HG03175 (cell line): ENCODE data around the gene JMJD8.

ENCODE experiments used
- ATAC-seq: cut with Tn5 transposase; IDR thresholded peaks from one replicate; pipeline ENCODE4 v1.9.1; 2021; ENCODE audit warnings: mild to moderate bottlenecking, moderate library complexity; ENCODE audit not compliant: unreplicated experiment

JMJD8 gene

DNA sequence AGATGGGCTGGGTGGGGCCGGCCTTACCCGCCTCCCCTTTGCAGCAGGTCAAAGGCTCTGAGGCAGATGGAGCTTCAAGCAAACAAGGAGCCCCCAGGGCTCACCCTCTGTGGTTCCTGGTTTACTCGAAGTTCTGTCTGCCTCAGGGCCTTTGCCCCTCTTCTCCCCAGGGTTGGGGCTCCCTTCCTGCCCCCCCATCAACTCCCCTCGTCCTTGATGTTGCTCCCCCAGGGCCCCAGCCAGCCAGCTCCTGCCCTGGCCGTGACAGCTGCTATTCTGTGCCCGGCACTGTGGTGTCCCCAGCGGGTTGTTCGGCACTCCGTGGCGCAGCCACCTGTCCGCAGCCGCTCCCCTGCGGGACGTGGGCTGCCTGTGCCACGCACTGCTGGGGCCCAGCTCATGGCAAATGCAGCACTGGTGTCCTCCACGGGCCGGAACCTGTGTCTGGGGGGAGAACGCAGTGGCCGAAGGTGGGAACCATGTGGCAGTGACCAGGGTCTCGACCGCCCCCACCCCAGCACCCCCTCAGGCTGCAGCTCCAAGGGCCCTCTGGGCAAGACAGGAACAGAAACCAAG is 26.5 kb upstream of the JMJD8 start:
- ATAC-seq, result no peak

DNA sequence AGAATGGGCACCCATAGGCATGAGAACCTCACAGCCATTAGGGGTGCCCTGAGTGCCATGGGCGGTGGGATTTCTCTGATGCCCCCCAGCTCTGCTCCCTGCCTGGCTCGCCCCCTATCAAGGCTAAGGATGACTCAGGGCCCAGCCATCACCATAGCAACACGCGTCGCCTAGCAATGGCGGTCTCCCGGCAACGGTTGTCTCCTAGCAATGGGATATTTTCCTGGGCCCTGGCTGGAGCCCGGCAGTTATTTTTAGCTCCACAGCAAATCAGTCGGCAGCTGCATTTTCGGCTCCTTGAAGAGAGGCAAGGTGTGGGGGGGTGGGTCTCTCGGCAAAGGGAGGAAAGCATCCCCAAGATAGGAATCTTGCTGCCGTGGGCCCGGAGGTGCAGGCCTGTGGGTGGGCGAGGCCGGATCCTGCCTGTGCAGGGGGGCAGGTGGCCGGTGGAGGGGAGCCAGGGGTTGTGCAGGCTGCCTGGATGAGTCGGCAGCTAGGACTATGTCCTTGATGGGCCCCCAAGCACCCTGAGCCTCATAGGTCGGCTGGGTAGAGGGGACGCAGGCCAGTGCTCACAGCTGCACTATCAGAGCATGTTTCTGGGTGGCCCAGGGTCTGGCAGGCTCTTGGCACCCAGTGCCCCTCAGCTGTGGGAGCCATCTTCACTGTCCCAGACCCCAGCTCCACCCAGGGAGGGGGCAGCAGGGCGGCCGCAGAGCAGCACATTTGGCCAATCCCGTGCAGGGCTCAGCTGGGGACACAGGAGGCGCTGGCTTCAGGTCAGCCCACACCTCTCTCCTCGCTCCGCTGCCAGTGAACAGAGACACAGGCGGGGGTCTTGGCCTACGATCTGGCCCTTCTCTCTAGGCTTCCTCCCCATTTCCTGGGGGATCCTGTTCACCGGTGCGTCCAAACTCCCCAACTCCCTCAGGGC is 25.7 kb upstream of the JMJD8 start:
- no peak for ATAC-seq

DNA sequence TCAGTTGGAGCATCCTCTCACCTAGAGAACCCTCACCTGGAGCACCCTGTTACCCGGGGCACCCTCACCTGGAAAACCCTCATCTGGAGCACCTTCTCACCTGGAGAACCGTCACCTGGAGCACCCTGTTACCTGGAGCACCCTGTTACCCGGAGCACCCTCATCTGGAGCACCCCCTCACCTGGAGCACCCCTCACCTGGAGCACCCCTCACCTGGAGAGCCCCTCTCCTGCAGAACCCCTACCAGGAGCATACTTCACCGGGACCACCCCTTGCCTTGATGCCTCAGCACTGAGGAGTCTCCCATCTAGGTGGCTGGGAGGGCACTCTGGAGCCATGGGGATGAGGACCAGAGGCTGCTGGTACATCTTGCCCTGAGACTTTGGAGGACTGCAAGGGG is 24.8 kb upstream of the JMJD8 start:
- no peak for ATAC-seq

DNA sequence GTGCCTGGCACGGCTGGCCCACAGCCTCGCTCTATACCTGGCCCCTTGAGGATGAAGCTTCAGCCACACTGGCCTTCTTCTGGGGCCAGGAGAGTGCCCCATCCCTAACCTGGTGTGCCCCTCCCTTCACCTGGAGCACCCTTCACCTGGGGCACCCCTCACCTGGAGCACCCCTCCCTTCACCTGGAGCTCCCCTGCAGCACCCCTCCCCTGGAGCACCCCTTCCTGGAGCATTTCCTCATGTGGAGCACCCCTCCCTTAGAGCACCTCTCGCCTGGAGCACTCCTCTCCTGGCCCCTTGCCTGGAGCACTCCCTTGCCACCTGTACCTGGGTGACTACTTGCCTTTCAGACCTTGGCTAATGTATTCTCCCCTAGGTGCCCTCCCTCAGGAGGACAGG is 23.9 kb upstream of the JMJD8 start:
- no peak for ATAC-seq

DNA sequence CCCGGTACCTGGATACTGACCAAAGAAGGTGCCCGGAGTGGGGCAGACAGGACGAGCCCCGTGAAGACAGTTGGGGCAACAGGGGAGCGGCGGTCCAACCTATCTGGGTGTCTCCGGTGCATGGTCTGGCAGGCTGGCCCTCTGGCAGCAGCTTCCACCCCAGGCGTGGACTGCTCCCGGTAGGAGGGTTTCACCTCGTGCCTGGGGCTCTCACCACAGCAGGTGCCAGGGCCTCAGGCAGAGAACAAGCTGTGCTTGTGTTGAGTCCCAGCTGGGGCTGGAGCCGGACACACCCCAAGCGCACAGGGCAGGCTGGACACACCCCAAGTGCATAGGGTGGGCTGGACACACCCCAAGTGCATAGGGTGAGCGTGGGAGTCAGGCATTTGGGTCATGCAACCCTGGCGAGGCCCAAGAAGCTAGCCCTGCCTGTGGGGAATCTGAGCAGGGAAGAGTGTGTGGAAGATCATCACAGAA is 23.0 kb upstream of the JMJD8 start:
- no peak for ATAC-seq

DNA sequence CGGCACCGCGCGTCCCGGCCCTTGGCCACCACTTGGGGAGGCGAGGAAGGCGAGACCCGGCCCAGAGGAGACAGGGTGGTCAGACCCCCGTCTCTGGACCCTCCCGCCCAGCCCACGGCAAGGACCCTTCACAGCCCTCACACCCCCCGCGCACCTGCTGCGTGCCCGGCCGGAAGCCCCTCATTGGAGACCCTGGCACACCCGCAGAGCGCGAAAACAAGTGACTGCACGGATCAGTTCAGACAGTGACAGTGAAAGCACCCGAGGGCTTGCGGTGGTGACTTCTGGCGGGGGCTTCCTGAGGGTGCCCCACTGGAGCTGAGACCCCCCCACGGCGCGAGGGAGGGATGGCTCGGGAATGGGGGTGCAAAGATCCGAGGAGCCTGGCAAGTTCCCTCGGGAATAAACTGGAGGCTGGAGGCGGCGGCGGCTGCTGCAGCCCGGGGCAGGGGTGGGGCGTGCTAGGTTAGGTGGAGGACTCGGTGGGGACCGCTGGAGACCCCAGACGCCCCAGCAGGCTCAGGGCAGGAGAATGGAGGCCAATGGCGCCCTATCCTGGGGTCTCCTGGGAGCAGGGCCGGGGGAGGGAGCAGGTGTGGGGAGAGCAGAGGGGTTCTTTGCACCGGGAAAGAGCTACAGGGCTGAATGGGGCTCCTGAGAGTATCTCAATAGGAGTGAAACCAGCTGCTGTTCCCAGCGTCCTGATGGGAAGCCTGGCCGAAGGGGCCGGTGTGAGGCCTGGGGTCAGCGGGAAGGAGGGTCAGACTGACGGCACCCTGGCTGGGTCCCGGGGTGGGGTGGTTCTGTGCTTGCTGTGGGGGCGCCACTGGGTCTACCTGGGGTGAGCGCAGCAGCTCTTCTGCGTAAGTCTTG is 22.3 kb upstream of the JMJD8 start:
- ATAC-seq, result no peak

DNA sequence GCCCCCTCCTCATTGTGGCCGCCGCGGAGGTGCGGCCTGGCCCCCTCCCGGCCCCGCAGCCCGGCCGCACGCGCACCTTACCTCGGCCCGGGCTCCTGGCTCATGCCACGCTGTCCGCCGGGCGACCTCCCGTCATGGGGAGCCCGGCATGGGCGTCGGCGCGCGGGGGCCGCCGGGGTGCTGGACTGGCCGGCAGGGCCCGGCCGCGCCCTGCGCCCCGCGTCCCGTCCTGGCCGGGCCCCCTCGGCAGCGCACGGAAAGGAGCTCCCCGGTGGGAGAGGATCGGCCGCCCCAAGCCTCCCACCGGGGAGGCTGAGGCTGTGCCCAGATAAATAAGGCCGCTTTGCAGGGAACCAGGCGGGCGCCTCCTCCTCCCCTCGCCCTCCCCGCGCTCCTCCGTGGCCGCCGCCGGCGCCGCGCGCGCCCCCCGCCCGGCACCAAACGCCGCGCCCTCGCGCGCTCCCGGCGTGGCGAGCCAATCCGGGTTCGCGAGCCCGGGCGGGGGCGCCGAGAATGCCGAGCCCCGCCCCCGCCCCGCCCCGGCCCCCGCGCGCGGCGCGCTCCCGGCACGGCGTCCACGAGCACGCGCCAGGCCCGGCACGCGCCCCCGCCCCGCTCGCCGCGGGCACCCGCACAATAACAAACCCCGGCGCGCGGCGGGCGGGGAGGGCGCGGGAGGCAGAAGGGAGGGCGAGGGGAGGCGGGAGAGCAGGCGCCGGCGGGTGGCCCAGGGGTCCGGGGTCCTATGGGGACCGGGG is 21.5 kb upstream of the JMJD8 start, which contains the start of gene FBXL16:
Gene FBXL16 (minus strand): TSS at position 371 of the 758 bp plus-strand sequence. CDS start 8,396 bp downstream, outside the sequence.
- no peak for ATAC-seq

DNA sequence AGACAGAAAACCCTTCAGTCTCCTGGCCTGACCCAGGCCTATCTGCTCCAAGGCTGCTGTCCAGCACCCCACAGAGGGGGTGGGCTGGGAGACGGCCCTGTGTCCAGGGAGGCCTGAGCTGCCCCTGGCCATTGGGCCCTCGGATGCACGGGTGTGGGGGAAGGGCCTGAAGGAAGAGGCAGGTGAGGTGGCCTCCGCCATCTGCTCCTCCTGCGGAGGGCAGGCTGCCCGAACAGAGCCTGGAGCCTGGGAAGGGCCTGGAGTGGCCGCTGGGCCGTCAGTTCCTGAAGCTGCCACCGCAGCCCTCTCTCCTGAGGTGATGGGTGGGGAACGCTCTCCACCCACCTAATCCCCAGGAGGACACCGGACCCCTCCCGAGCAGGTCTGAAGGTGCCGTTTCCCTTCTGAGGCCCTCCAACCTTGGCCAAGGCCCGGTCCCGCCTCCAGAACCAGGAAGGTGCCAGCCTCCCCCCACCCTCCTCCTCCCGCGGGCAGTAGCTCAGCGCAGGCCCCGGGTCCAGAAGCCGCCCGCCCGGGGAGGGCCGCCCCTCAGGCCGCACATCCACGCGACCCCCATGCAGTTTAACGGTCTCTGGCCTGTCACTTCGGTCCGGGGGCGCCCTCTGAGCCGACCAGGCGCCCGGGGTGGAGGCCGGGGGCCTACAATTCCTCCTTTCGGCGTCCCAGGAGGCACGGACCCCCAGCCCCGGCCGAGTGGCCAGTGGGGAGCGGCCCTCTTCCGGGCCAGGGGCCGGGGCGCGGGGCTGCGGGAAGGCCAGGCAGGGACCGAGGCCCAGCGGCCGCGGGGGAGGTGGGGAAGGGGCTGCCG is 20.6 kb upstream of the JMJD8 start:
- no peak for ATAC-seq

DNA sequence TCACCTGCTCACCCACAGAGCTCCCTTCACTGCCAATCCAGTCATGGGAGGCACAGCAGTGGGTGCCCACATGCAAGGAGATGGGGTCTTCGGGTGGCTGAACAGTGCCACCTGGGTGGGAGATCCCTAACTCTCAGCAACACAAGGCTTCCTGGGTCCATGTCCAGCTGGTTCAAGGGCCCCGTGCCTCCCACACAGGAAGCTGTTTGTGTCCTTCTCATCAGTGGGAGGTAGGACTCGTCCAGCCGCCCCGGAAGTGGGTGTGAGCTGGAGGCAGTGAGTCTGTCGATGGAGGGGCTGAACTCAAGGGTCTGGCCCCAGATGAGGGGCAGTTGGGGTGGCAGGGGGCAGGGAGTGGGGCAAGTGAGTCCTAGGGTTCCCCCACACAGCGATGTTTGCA is 19.9 kb upstream of the JMJD8 start:
- ATAC-seq, result no peak

DNA sequence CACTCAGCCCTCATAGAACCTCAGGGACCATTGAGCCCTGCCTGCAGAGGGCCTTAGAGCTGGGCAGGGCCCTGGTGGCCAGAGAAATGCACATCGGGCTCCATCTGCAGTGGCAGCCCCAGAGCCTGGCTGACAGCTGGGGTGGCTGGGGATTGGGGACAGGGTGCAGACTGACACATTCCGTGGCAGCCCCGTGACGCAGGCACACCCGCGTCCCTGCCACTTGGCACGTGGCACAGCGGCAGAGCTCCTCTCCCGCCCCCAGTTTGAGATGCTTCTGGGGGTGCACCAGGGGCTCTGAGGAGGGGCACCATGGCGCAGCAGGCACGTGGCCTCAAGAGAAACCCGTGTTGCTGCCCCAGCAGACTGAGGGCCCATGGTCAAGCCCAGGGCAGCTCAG is 19.3 kb upstream of the JMJD8 start:
- ATAC-seq, result no peak

DNA sequence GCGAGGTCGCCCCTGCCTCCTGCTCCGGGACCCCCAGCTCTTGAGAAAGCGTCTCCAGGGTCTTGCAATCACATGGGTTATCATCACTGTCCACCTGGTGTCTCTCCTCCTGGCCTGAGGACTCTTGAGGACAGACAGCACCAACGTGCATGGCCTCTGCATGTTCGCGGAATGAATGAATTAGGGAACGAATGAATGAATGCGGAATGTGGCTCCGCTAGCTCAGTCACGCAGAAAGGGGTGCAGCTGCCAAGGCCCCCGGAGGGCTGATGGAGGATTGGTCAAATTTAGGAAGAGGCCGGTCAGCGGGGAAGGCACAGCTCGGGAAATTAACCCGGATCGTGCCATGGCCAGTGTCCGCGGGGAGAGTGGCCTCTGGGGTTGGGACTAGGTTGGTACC is 18.2 kb upstream of the JMJD8 start:
- ATAC-seq, result no peak

DNA sequence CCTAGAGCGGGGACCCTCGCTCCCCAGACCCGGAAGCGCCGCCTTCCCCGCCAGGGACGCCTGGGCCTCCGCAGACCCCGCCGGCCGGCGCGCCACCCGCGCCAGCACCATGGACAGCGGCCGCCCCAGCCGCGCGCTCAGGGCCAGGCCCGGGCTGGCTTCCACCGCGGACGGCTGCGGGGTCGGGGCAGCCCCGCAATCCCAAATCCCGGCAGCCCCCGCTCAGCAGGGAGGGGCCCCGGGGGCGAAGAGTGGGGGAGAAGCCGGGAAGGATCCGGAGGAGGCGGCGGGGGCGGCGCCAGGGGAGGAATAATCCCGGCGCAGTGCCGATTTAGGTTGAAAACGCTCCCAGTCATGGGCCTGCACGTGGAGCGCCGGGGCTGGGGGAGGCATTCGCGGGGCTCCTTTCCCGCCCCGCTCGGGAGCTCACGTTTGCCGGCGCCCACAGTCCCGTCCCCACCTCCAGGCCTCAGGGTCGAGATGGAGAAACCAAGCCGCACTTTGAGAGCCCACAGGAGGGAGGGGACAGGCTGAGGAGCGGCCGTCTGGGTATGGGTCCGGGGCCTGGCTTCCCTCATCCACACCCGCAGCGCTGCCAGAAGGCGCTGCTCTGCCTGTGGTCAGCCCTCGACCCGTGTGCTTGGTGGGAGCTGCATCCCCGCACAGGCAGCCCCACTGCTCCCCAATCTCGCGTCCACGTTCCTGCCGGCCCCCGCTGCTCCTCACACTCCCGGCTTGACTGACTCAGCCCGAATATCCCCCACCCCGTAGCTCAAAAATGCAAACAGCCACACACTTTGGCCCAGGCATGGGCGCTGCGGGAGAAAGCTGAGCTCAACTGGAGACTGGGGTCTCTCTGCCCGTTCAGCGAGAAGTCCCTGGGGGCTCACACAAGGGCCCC is 16.8 kb upstream of the JMJD8 start:
- no peak for ATAC-seq

DNA sequence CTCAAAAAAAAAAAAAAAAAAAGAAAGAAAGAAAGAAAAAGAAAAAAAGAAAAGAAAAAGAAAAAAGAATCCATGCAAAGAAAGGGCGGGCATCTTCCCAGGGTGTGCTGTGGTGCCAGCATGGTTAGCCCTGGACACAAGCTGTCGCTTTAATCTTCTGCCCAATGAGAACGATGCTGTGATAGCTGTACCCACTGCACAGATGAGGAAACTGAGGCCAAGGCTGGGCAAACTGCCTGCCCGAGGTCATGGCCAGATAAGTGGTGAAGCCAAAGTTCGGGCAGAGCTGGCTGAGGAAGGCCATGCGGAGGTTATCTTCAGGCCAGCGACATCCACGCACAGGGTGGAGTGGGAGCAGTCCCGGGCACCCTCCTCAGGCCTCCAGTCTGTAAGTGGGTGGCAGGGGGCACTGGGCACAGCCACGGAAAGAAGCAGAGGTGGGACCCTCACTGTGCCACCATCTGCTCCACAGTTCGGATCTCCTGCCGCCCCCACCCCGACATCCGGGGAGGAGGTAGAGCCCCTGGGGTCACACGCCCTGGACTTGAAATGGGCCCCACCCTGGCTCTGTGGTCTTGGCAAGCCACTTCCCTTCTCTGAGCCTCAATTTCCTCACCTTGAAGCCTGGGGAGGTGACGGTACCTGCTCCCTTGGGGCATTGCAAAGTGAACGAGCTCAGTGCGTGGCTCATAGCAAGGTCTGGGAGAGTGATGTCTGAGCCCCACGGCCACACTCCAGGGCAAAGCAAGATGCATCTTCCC is 15.0 kb upstream of the JMJD8 start:
- ATAC-seq, result no peak

DNA sequence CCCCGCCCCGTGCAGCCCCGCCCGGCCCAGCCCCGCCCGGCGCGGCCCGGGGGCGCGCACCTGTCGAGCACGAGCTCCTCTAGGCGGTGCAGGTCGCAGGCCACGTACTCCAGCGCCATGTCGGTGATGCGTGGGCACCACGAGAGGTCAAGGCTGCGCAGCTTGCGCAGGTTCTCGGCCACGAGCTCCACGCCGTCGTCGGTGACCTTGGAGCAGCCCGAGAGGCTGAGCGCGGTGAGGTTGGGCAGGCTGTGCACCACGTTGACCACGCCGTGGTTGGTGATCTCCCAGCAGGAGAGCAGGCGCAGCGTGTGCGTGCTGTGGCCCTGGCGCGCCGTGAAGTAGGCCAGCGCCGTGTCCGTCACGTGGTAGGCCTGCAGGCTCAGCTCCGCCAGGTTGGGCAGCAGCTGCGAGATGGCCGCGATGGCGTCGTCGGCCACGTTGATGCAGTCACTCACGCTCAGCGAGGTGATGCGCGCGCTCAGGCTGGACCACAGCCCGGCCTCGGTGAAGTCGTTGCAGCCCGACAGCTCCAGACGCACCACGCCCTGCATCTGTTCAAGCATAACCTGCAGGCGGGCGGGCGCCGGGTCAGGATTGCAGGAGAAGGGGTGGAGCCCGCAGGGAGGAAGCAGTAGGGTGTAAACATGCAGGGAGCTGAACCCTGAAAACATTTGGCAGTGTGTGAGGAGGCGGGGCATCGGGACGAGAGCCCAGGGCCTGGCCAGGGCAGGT is 11.4 kb upstream of the JMJD8 start:
- no peak for ATAC-seq

DNA sequence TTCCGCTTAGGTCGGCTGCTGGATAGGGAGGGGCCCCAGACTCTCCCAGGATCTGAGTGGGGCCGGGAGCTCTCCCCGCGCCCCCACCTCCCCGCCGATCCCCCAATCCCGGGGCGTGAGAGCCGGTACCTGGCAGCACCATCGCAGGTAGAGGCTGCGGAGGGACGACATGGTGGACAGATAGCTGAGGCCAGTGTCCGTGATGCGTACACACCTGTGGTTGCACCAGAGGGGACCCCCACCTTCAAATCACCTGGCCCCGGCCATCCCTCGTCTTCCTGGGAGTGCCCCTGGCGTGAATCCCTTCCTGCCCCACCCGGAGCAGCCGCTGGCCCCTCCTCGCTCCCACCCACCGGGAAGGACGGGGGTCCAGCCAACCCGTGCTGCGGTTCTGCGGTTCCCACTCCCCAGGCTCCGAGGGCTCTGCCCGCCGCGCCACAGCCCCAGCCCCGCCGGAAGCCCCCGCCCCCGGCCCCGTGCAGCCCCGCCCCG is 10.8 kb upstream of the JMJD8 start:
- ATAC-seq, result no peak

DNA sequence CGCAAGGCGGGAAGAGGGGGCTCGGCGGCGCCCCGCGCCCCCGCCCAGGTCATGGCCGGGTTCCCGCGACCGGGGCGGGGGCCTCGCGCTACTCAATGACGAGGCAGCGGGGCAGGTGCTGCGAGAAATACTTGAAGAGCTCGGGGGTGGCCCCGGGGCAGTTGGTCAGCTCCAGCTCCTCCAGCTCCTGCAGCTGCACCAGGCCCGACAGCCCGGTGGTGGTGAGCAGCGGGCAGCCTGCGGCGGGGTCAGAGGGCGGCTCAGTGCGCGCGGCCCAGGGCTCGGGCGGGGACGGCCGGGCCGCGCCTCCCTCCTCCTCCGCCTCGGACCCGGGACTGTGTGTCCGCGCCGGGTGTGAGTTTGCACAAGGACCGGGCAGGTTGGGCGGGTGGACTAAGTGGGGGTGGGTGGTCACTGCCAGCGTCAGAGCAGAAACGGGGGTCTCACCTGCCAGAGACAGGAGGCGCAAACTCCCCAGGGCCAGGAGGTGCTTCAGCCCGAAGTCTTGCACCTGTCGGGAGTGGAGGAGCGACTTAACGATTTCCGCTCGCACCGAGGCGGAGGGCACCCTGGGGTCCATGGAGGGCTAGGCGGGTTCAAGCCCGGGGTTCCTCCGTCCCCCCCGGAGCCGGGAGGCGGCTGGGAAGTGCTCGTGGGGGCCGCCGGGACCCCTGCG is 10.2 kb upstream of the JMJD8 start:
- no peak for ATAC-seq

DNA sequence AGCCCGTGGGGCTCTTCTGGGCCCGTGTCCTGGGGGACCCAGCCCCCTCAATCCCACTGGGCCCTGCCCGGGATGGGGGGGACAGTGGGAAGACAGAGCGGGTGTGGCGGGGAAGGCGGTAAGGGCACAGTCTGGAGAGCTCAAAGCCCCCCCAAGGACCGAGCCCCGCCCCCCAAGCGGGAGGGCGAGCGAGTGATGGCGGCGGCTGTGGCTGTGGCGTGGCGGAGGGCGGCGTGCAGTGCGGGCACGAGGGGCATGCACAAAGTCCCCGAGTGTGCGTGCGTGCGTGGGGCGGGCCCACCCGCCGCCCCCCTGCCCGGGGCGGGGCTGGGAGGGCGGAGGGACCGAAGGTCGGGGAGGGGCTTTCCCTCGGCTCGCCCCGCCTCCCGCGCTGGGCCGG is 9.6 kb upstream of the JMJD8 start:
- no peak for ATAC-seq
